OCI-LY7 (cell line): ENCODE data around the gene MEAK7.

ENCODE experiments used
- CTCF ChIP-seq: fragments of 200-600 bp; sonication (generic); conservative IDR thresholded peaks from 2 replicates; pipeline ENCODE4 v1.5.1; 2014; ENCODE audit warnings: mild to moderate bottlenecking, antibody characterized with exemption, low read length, moderate library complexity, mixed read lengths
- EZH2phosphoT487 ChIP-seq: fragments of 200-600 bp; sonication (generic); IDR thresholded peaks from 2 replicates; pipeline ENCODE4 v1.6.1; 2018; ENCODE audit warnings: low read depth, borderline replicate concordance, mild to moderate bottlenecking, mixed run types, antibody characterized with exemption, low read length, moderate library complexity, mixed read lengths

GRCh38 chr16:84482001-84482891, 22.2 kb downstream of the MEAK7 start:
- TF ChIP-seq CTCF (no peak), EZH2phosphoT487 (no peak)
